ENCODE data around the gene P2RY14. TPM values are rescaled to one million over a fixed set of nuclear protein-coding genes. Genes with fewer than 3 reads are reported as not detected.

P2RY14 gene
- total RNA-seq, 1 experiment from 2014 or later, result not detected

DNA sequence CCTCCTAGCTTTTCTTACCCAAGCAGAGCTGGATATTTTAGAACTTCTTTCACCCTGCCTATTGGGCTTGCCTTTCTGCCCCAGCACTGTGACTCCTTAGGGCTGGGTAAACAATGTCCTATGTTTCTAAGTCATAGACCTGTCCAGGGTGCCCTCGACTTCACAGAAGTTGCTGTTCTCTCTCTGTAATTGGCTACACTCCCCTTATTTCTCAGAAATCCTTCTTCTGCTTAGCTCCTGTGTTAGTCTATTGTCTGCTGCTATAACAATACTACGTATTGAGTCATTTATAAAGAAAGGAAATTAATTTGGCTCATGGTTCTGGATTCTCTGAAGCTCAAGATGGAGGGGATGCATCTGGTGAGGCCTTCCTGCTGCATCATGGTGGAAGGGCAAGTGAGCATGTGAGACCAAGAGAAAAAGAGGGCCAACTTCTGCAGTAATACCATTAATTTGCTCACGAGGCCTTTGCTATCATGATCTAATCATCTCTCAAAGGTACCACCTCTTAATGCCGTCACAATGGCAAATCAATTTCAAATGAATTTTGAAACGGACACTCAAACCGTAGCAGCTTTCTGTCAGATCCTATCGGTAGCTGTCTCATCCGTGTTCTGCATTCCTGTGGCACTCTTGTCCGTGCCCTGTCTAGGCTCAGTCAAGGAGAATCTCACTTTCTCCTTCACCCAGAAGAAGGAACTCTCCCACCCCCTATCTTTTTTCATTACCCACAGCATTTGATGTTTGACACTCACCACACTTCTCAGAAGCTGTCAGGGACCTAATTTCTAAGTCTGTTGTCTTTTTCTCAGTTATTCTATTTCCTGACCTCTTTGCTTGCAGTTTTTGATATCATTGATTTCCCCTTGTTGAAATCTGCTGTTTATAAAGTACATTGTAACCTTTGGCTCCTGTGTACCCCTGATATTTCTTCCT is 53.0 kb downstream of the P2RY14 start:
- Mint-ChIP-seq H3K4me3 (no peak overlapping the region), H3K9me3 (peaks cover 27% of the 10 kb centered on the region), H3K4me1 (peaks cover 16% of the 10 kb centered on the region), H3K27me3 (ENCODE audit: low read depth) (no peaks in the 10 kb centered on the region; the same call in 1 of the 2 replicates), H3K27ac (no peak overlapping the region), H3K36me3 (peaks cover 27% of the 10 kb centered on the region)
- ATAC-seq (no peak), DNase-seq (ENCODE audit: low spot score) (no peak)
- TF ChIP-seq PRRX2 (CRISPR knock-in tag; IDR thresholded peaks at IDR 0.05) (no peak), CDX4 (CRISPR knock-in tag; IDR thresholded peaks at IDR 0.05; ENCODE audit: borderline replicate concordance) (no peak), TEAD4 (CRISPR knock-in tag; IDR thresholded peaks at IDR 0.05) (no peak), IRF2 (CRISPR knock-in tag; IDR thresholded peaks at IDR 0.05; ENCODE audit: borderline replicate concordance, low read depth) (no peak), EMX1 (CRISPR knock-in tag; IDR thresholded peaks at IDR 0.05) (no peak), ZNF138 (CRISPR knock-in tag; conservative IDR thresholded peaks at IDR 0.05) (no peak), ZNF317 (CRISPR knock-in tag; IDR thresholded peaks at IDR 0.05; ENCODE audit: borderline replicate concordance, low read depth) (no peak), JUN (CRISPR knock-in tag; IDR thresholded peaks at IDR 0.05) (no peak), MLX (CRISPR knock-in tag; IDR thresholded peaks at IDR 0.05) (no peak), JAZF1 (CRISPR knock-in tag; IDR thresholded peaks at IDR 0.05) (no peak), ZMAT4 (CRISPR knock-in tag; IDR thresholded peaks at IDR 0.05) (no peak), MYBL2 (CRISPR knock-in tag; IDR thresholded peaks at IDR 0.05) (no peak), SMAD3 (CRISPR knock-in tag; IDR thresholded peaks at IDR 0.05; ENCODE audit: borderline replicate concordance) (no peak), FOXJ3 (CRISPR knock-in tag; IDR thresholded peaks at IDR 0.05; ENCODE audit: borderline replicate concordance) (no peak), SMAD4 (CRISPR knock-in tag; IDR thresholded peaks at IDR 0.05) (no peak), USF1 (CRISPR knock-in tag; IDR thresholded peaks at IDR 0.05) (no peak), ZNF263 (CRISPR knock-in tag; IDR thresholded peaks at IDR 0.05; ENCODE audit: low read depth) (no peak)
- TF ChIP-seq, protein P1, sequence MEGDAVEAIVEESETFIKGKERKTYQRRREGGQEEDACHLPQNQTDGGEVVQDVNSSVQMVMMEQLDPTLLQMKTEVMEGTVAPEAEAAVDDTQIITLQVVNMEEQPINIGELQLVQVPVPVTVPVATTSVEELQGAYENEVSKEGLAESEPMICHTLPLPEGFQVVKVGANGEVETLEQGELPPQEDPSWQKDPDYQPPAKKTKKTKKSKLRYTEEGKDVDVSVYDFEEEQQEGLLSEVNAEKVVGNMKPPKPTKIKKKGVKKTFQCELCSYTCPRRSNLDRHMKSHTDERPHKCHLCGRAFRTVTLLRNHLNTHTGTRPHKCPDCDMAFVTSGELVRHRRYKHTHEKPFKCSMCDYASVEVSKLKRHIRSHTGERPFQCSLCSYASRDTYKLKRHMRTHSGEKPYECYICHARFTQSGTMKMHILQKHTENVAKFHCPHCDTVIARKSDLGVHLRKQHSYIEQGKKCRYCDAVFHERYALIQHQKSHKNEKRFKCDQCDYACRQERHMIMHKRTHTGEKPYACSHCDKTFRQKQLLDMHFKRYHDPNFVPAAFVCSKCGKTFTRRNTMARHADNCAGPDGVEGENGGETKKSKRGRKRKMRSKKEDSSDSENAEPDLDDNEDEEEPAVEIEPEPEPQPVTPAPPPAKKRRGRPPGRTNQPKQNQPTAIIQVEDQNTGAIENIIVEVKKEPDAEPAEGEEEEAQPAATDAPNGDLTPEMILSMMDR (IDR thresholded peaks at IDR 0.05), result no peak
- TF ChIP-seq, protein P2, sequence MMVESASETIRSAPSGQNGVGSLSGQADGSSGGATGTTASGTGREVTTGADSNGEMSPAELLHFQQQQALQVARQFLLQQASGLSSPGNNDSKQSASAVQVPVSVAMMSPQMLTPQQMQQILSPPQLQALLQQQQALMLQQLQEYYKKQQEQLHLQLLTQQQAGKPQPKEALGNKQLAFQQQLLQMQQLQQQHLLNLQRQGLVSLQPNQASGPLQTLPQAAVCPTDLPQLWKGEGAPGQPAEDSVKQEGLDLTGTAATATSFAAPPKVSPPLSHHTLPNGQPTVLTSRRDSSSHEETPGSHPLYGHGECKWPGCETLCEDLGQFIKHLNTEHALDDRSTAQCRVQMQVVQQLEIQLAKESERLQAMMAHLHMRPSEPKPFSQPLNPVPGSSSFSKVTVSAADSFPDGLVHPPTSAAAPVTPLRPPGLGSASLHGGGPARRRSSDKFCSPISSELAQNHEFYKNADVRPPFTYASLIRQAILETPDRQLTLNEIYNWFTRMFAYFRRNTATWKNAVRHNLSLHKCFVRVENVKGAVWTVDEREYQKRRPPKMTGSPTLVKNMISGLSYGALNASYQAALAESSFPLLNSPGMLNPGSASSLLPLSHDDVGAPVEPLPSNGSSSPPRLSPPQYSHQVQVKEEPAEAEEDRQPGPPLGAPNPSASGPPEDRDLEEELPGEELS (CRISPR knock-in tag; IDR thresholded peaks at IDR 0.05), result no peak
- TF ChIP-seq, protein P3, sequence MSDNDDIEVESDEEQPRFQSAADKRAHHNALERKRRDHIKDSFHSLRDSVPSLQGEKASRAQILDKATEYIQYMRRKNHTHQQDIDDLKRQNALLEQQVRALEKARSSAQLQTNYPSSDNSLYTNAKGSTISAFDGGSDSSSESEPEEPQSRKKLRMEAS (CRISPR knock-in tag; IDR thresholded peaks at IDR 0.05), result no peak
- ChIA-PET POLR2A (no interaction called here), CTCF (interaction anchor here (1.1 kb wide), 1 partner anchor 55 kb away, joined by 4 read pairs; no protein-coding TSS in a partner anchor)
